Measurements from ENCODE around the gene GLP2R.

The GLP2R gene

GRCh38 chr17:9824094-9824493 is 1.6 kb upstream of the GLP2R start:
- TF ChIP-seq CTCF (conservative IDR thresholded peaks at IDR 0.05; ENCODE audit: low read length) = no peak
- no peak for DNase-seq (ENCODE audit: low read depth)

DNA sequence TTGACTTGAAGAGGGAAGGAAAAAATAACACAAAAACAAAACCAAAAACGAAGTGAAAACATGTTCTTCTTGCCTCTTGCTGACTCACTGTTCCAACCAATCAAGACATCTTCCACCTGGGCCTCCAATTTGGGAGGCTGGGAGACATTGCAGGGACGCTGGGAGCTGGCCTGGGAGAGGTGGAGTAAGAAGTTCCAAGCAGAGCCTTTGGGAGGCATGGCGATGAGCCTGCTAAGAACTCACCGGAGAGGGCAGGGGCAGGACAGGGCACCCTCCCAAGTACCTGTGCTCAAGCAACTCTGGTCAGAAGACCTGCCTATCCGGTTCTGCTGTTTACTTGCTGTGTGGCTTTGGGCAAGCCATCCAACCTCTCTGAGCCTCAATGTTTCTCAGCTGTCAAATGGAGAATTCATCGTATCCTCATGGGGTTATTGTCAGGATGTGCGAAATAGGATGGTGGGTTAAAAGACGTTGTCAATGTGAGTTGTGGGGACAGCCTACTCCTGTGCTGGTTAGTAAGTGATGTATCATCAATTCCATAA is 856 bp upstream of the GLP2R start:
- H3K4me3 ChIP-seq (ENCODE audit: low read length) = no peak overlapping the region
- no peak for TF ChIP-seq CTCF (conservative IDR thresholded peaks at IDR 0.05; ENCODE audit: low read length)
- no peak for DNase-seq (ENCODE audit: low read depth)

More at GRCh38 chr17:9824094-9824493, 1.6 kb upstream of the GLP2R start:
- H3K4me3 ChIP-seq (ENCODE audit: low read length) = no peak overlapping the region

DNA sequence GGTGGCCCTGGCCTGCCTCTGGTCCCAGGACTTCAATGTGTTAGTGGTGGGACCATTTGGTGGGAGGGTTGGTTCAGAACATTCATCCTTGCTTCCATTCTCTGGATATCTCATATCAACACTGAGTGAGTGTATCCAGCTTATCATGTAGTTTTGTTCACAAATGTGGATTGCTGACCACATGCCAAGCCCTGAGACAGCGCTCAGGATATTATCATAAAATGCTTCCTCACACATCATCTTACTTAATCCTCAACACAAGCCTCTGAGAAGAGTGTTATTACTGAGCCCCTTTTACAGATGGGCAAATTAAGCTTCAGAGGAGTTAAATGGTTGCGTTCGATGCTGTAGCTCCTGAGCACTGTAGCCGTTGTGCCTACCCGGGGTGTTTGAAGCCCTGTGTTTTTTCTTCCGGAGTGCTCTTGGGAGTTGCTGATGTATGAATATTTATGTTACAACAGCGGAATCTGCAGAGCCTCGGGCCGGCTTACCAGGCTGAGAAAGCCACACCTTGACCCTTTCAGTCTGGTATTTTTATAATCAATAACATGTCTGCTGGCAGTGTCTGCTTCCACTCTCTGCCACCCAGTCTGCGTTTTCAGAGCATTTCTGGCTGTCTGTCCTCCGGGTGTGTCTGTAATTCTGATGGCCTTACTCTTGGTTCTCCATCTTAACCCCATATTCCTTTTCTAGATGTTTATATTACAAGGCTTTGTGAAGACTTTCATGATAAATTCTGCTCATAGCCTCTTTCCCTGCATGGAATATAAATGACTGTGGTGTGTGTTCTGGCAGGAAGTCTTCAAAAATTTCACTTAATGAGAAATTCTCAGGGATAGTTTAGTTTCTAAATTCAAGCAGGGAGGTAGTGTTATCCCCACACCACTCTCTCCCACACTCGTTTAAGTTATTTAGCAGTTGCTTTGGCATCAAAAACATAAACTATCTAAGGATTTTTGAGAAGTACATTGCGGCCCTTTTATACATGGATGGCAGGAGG is 2.9 kb downstream of the GLP2R start:
- no peak for TF ChIP-seq CTCF (conservative IDR thresholded peaks at IDR 0.05; ENCODE audit: low read length)
- peak; percentile 15 for DNase-seq (ENCODE audit: low read depth)
- no peak overlapping the region for H3K4me3 ChIP-seq (ENCODE audit: low read length)

GRCh38 chr17:9829343-9829742 is 3.6 kb downstream of the GLP2R start:
- H3K4me3 ChIP-seq (ENCODE audit: low read length) = no peak overlapping the region
- DNase-seq (ENCODE audit: low read depth) = no peak
- no peak for TF ChIP-seq CTCF (conservative IDR thresholded peaks at IDR 0.05; ENCODE audit: low read length)

DNA sequence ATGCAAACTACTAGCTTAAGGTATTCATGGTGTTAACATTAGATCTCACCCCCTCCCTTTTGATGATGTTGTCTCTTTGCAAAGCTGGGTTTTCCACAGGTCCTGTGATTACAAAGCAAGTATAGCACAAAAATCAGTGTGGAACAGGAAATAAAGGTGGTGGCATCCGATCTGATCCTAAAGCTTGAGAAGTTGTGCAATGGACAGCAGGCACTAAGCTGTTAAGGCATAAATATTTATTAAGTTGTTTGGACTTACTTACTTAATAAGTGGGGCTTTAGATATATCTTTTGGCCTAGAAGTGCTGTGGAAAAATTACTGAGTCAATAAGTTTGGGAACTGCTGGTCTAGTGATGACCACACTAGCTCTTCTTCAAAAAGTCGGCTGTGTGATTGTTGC is 5.0 kb downstream of the GLP2R start:
- no peak for DNase-seq (ENCODE audit: low read depth)
- H3K4me3 ChIP-seq (ENCODE audit: low read length) = no peak overlapping the region
- TF ChIP-seq CTCF (conservative IDR thresholded peaks at IDR 0.05; ENCODE audit: low read length) = no peak

GRCh38 chr17:9833922-9834321 is 8.2 kb downstream of the GLP2R start:
- H3K4me3 ChIP-seq (ENCODE audit: low read length) = no peak overlapping the region

More at GRCh38 chr17:9833922-9834321, 8.2 kb downstream of the GLP2R start:
- no peak for DNase-seq (ENCODE audit: low read depth)
- no peak for TF ChIP-seq CTCF (conservative IDR thresholded peaks at IDR 0.05; ENCODE audit: low read length)
